ENCODE results near the gene MAP3K7.

Gene MAP3K7

DNA sequence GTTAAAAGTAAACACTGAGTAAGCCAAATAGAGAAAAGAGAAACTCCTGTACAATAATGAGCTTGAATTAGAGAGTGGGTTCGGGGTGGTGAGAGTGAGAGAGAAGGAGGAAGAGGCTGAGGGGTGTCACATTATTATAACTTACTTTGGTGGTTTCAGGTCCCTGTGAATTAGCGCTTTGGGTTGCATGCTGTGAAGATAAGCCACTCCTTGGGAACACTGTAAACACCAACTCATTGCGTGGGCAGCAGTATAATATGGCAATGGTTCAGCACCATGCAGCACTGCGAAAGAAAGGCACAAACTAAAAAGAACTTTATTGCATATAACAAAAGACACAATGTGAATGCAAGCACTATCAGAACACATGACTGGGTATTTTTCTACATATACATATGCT, 26.9 kb downstream of the MAP3K7 start:
- DNase-seq (ENCODE audit: insufficient read length, low spot score) (no peak), FAIRE-seq (no peak)
- no peak for TF ChIP-seq POLR2A (IDR thresholded peaks at IDR 0.05; ENCODE audit: low read depth, low read length)

DNA sequence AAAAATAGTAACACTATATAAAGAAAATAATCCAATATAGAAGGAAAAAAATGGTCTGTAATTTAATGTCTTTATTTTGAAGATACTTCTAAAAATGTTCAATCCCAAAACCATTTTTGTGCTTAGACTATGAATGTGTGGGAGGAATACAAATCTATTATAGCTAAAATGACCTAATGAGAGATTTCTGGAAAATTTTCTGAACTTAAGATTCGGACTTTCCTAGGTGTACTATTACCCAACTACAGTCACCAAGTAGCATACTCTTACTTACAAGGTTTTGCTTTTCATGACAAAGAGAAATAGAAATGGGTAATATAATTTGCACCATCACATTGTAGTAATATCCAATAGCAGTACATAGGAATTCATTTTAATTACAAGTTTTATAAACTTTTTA, 29.9 kb downstream of the MAP3K7 start:
- DNase-seq (ENCODE audit: insufficient read length, low spot score) (no peak), FAIRE-seq (no peak)
- TF ChIP-seq POLR2A (IDR thresholded peaks at IDR 0.05; ENCODE audit: low read depth, low read length): no peak

DNA sequence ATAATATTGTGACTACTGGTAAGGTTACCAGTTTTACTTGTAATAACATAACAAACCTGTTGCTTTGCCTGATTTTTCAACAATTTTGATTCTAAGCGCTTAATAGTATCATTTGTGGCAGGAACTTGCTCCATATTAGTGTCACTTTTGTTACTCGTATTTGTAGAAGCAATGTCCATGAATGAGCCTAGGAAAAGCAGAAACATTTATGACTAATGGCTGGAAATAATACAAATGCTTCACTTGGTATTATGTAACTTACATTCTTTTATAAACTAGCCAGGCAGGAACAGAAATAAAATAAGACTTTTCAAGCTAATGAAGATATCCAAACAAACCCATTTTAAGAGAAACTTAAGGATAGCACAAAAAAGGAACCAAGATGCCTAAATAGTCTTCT, 38.9 kb downstream of the MAP3K7 start:
- DNase-seq (ENCODE audit: insufficient read length, low spot score) (no peak), FAIRE-seq (no peak)
- no peak for TF ChIP-seq POLR2A (IDR thresholded peaks at IDR 0.05; ENCODE audit: low read depth, low read length)

DNA sequence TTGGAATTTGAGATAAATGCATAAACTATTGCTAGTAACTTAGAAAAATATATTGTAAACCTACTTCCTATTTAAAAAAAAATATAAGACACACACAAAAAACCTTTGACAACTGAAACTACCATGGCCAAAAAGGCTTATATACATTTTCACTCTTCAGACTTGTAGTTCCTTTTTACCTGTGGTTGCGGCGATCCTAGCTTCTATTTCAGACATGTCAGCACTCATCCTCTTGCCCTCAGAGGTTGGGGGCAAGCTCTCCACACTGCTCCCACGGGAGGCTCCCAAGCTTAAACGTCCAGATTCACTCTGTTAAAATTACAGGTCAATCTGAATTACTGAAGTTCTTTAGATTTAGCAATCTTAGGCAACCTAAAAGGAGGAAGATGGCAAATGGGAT, 39.8 kb downstream of the MAP3K7 start:
- FAIRE-seq (no peak), DNase-seq (ENCODE audit: insufficient read length, low spot score) (no peak)
- TF ChIP-seq POLR2A (IDR thresholded peaks at IDR 0.05; ENCODE audit: low read depth, low read length): no peak

DNA sequence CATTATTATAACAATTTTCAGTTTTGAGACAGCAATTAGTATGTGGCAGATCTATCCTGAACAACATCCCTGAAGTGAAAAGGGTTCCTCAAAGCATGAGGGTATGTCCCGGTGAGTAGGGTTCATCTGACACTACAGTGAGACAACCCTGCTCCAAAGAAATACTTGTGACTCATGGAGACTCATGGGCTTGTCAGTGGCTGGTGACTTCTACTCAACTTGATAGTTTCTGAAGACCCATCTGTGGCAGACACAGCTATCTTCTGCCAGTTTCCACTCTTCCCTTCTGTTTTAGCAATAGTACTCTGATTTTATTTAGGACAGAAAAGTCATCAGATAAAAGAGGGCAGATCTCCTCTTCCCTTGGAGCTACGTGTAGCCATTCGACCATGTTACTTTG, 41.4 kb downstream of the MAP3K7 start:
- no peak for FAIRE-seq
- no peak for TF ChIP-seq POLR2A (IDR thresholded peaks at IDR 0.05; ENCODE audit: low read depth, low read length)
- DNase-seq (ENCODE audit: insufficient read length, low spot score): no peak

DNA sequence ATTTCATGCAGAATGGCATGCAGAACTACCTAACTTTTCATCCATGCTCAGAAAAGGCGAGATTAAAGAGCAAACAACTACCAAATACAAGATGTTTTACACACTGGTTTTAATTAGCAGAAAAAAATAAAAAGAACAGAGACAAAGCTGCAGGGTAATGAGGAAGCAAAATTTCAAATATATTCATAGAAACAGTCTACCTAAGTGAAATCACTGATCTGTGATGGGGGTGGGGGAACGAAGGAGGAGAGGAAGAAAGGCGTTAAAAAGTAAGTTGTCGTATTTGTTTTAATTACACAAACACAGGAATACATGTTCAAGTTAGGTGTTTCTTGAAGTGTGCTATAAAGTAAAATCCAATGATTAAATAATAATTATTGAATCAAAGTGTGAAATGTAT, 42.1 kb downstream of the MAP3K7 start:
- no peak for FAIRE-seq

DNA sequence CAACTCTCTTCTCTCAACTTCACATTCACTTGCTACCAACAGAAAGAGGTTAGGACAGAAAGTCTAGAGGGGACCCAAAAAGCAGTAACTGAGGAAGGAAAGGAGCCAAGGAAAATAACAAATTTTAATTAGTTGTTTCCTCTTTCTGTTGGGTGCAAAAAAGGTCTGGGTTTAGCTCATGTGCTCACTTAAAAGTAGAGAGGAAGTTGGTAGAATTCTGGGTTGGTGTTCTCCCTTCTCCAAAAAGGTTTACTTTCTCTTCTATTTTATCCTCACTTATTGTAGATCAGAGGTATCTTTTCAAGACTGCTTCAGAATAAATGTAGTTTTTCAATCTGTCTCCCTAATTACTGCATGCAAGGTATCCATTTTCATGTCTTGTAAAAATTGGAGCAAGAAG, 42.8 kb downstream of the MAP3K7 start:
- DNase-seq (ENCODE audit: insufficient read length, low spot score) (no peak), FAIRE-seq (no peak)
- TF ChIP-seq POLR2A (IDR thresholded peaks at IDR 0.05; ENCODE audit: low read depth, low read length): no peak

More for the DNA sequence above, 42.1 kb downstream of the MAP3K7 start:
- no peak for DNase-seq (ENCODE audit: insufficient read length, low spot score)
- no peak for TF ChIP-seq POLR2A (IDR thresholded peaks at IDR 0.05; ENCODE audit: low read depth, low read length)

DNA sequence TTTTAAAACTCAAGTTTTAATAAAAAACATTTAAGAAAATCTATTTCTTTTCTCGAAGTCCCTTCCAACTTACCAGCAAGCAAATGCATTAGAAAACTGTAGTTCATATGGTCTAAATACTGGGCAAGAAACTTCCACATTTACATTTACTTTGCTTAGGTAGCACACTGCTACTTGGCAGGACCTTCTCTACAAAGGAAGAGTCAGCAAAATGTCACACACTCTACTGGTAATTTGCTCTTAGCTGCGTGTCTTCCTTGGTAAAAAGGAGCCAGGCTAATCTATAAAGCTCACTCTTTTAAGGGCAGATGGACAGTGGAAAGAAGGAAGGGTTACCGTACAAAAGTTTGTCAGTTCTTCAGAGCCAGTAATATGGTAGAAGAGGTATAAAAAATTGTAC, 45.7 kb downstream of the MAP3K7 start:
- no peak for FAIRE-seq
- DNase-seq (ENCODE audit: insufficient read length, low spot score): no peak
- no peak for TF ChIP-seq POLR2A (IDR thresholded peaks at IDR 0.05; ENCODE audit: low read depth, low read length)

DNA sequence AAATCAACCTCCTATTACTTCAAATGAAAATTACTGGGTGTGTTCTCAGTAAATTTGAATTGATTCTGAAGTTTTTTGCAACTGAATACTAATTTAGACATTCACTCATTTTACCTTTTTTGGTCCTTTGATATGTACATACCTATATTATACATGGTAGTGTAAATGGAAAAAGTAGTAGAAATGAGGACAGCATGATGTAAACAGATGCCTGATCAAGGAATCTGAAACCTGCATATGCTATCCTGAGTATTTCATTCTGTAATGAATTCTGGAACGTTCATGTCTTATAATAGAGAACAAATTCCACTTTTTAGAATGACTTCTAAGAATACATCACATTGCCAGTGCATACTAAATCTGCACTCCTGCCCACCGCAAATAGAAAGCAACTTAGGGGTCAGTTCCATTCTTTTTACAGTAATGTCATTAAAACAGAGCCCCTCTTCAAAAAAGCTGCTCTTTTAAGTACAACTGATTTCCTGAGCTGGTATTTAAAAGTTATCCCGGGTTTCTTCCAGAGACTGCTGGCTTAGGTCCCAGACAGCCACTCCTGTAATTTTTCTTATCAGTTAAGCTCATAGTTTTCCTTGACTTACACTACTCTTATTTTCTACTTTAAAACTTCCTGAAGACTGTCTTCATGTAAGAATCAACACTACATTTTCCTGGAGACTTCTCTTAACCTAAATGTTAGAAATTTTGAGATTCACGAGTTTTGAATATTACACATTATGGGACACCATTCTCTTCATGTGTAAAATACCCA, 48.4 kb downstream of the MAP3K7 start:
- FAIRE-seq (no peak), DNase-seq (ENCODE audit: insufficient read length, low spot score) (no peak)
- TF ChIP-seq POLR2A (IDR thresholded peaks at IDR 0.05; ENCODE audit: low read depth, low read length): no peak

DNA sequence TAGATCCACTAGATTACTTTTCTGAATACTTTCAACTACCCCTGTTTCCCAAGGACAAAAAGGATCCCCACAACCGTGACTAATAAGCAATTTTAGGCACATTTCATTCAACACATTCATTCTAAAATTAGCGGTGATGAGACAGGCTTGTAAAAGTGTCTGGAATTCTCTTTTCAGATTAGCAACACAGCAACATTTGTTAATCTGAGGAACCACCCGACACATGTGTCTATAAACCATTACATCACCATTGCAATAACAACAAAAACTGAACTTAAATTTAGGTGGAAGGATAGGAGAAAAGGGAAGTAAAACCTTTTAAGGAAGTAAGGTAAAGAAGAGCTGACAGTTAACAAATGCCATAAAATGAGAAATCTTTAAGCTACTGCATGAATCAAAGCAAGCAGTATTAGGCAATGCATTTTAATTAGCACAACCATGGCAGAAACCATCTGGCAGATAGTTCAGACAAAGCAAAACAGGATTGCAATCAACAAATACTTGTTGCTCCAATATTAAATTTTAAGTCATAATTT, 49.1 kb downstream of the MAP3K7 start:
- no peak for FAIRE-seq

DNA sequence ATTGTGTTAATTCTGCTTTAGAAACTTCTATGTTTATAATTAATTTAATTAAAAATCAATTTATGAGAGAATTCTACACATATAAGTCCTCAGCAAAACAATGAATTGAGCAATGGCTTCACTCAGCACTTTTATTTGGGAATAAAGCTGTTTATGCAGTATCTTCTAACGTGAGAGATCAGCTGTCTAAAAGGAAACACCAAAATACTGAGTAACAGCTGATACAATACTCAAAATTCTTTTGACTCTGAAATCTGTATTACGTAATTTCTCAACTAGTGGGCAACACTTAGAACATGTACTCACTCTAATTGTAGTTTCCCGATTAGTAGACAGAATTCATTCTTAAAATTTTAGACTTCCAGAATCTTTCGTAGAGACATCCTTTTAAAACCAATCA, 49.8 kb downstream of the MAP3K7 start:
- FAIRE-seq (no peak), DNase-seq (ENCODE audit: insufficient read length, low spot score) (no peak)
- no peak for TF ChIP-seq POLR2A (IDR thresholded peaks at IDR 0.05; ENCODE audit: low read depth, low read length)

More for the DNA sequence above, 49.1 kb downstream of the MAP3K7 start:
- TF ChIP-seq POLR2A (IDR thresholded peaks at IDR 0.05; ENCODE audit: low read depth, low read length): no peak
- no peak for DNase-seq (ENCODE audit: insufficient read length, low spot score)

DNA sequence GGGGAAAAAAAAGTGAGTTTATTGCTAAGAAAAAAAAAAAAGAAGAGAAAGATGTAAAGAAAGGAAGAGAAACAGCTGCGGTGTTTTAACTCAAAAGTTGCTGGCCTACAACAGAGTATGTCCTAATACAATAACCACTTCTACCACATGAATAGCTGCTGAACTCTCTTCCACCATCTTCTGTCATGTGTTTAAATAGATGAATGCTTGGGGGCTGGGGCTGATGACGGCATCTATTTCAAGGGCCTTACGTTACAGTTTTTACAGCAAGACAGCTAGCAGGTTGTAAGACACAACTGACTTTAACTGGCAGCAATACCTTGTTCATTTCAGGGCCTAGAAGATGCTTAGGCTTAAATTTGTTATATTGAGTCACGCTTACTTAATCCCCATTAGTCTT, 50.4 kb downstream of the MAP3K7 start:
- no peak for TF ChIP-seq POLR2A (IDR thresholded peaks at IDR 0.05; ENCODE audit: low read depth, low read length)
- FAIRE-seq (no peak), DNase-seq (ENCODE audit: insufficient read length, low spot score) (no peak)

DNA sequence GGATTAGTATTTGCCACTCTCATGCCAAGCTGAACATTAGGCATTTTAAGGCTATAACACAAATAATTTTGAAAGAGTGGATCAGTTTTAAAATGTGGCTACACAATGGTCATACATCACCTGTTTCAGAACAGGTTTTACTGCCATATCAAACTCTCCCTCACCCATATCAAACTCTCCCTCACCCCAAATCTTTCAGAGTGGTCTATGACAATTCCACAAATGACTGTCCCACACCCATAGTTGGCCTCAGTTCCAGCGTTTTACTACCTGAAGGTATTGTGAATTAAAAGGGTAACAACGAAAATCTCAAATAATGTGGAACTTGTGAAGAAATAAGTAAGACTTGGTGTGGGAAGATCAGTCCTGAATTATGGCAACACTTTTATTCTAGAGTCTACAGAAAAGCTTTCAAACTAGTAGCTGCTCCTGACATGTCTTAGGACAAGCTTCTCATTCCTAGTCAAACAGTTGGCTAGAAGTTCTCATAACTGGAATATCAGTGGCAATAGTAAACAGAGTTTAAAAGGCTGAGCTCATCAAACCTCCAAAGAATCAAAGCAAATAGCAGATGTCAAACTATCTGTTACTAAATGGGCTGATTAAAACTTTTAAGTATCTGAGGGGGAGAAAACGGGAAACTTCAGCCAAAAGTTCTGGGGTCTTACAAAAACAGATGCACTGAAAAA, 52.4 kb downstream of the MAP3K7 start:
- no peak for TF ChIP-seq POLR2A (IDR thresholded peaks at IDR 0.05; ENCODE audit: low read depth, low read length)
- no peak for FAIRE-seq

DNA sequence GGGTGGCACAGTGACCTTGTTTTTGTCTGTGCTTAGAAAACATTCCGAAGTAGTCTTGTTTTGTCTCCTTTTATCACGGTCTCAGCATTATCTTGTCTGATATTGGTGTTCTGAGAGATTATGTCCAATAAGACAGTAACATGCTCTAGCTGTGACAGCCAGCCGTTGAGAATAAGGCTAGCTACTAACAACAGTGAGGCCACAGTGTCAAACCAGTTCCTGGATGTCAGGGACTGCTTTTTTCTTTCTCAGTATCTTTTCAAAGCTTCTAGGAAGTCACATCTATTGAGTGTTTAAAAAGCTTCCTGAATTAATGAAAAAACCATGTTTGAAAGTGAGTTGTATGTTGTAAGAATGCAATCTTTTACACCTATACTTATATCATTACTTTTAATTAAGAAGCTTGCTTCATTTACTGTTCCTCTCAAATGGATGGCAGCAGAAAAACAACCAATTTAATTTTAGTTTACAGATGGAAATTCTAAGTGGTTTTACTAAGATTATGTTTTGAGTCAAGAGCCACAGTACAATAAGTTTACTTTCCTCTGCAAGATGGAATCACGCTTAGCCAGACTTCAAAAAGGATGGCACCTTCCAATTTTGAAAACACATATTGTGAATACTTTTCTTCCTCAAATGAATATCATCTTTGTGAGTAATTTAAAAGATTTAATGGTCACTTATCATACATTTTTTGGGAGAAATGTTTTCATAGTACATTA, 53.1 kb downstream of the MAP3K7 start:
- no peak for TF ChIP-seq POLR2A (IDR thresholded peaks at IDR 0.05; ENCODE audit: low read depth, low read length)
- DNase-seq (ENCODE audit: insufficient read length, low spot score): no peak
- no peak for FAIRE-seq

More for the DNA sequence above, 52.4 kb downstream of the MAP3K7 start:
- no peak for DNase-seq (ENCODE audit: insufficient read length, low spot score)

All from H54 (cell line).